Smooth muscle cell (in vitro differentiated cells): ENCODE data around the gene SHISA6. TPM values are rescaled to one million over a fixed set of nuclear protein-coding genes. Genes with fewer than 3 reads are reported as not detected.
"Not testable (repeated sequence)": the region's sequence is repeated elsewhere in the genome, so short reads cannot be mapped to it uniquely, and the experiment has no call there.

Source experiments
- DNase-seq: peaks from one replicate; lab custom pipeline; 2025; ENCODE audit not compliant: unreplicated experiment; lab: John Stamatoyannopoulos, UW
- H2AFZ ChIP-seq: fragments of 200-600 bp; sonication (generic); 2 replicates; pipeline ENCODE4 v1.6.0; 2016; ENCODE audit warnings: antibody characterized with exemption, low read depth, mild to moderate bottlenecking
- H3F3A ChIP-seq: fragments of 200-600 bp; sonication (generic); 2 replicates; pipeline ENCODE4 v1.6.0; 2017; ENCODE audit warnings: antibody characterized with exemption, low read depth
- H3K27ac ChIP-seq: fragments of 200-600 bp; sonication (generic); 2 replicates; pipeline ENCODE4 v1.5.1; 2016; ENCODE audit warnings: low read depth, mild to moderate bottlenecking
- H3K27me3 ChIP-seq: fragments of 200-600 bp; sonication (generic); 2 replicates; pipeline ENCODE4 v1.6.1; 2016; ENCODE audit warnings: low read depth, mild to moderate bottlenecking
- H3K36me3 ChIP-seq: fragments of 200-600 bp; sonication (generic); 2 replicates; pipeline ENCODE4 v1.5.1; 2016; ENCODE audit warnings: low read depth
- H3K4me1 ChIP-seq: fragments of 200-600 bp; sonication (generic); 2 replicates; pipeline ENCODE4 v1.5.1; 2016; ENCODE audit warnings: low read depth
- H3K4me2 ChIP-seq: fragments of 200-600 bp; sonication (generic); 2 replicates; pipeline ENCODE4 v1.6.0; 2016; ENCODE audit warnings: mild to moderate bottlenecking
- H3K4me3 ChIP-seq: fragments of 200-600 bp; sonication (generic); 2 replicates; pipeline ENCODE4 v1.5.1; 2016; ENCODE audit warnings: mild to moderate bottlenecking
- H3K79me2 ChIP-seq: fragments of 200-600 bp; sonication (generic); 2 replicates; pipeline ENCODE4 v1.6.0; 2016; ENCODE audit warnings: low read depth, mild to moderate bottlenecking
- H3K9ac ChIP-seq: fragments of 200-600 bp; sonication (generic); 2 replicates; pipeline ENCODE4 v1.6.0; 2016; ENCODE audit warnings: low read depth
- H3K9me3 ChIP-seq: fragments of 200-600 bp; sonication (generic); replicated peaks from 2 replicates; pipeline ENCODE4 v1.5.1; 2016; ENCODE audit warnings: low read depth
- H4K20me1 ChIP-seq: fragments of 200-600 bp; sonication (generic); 2 replicates; pipeline ENCODE4 v1.6.0; 2016; ENCODE audit warnings: low read depth
- CTCF ChIP-seq: fragments of 200-600 bp; sonication (generic); IDR thresholded peaks from 2 replicates; pipeline ENCODE4 v1.5.1; 2017; ENCODE audit warnings: borderline replicate concordance, mild to moderate bottlenecking, antibody characterized with exemption; ENCODE audit not compliant: insufficient read depth, poor library complexity, severe bottlenecking
- WGBS: methylation state at CpG from one replicate; pipeline ENCODE4 v1.1.7; 2016; ENCODE audit warnings: low lambda C conversion rate; 5-methylcytosine and 5-hydroxymethylcytosine counted together
- polyA plus RNA-seq: library from polyadenylated mRNA; unstranded; fragments of >200 nt; fragmentation: Nextera tagmentation; extraction: Ambion mirVana; gene quantifications from 2 replicates; pipeline ENCODE4 v1.2.1, GENCODE V29; 2016
- total RNA-seq: library from RNA; depleted of rRNA; stranded (reverse); fragments of >200 nt; gene quantifications from 2 replicates; pipeline ENCODE4 v1.2.3, GENCODE V29; 2014

Gene SHISA6
- total and polyA plus RNA-seq, 2 experiments from 2014 or later, result 0.04 to 0.35 TPM

- H3K4me1 ChIP-seq, result no peaks in the 10 kb centered on the region
- H3K79me2 ChIP-seq, result no peaks in the 10 kb centered on the region
- no peaks in the 10 kb centered on the region for H4K20me1 ChIP-seq
- DNase-seq, result no peak
- H3K9me3 ChIP-seq, result no peaks in the 10 kb centered on the region
- no peaks in the 10 kb centered on the region for H3F3A ChIP-seq
- no peaks in the 10 kb centered on the region for H3K36me3 ChIP-seq
- no peak for TF ChIP-seq CTCF
- no peak overlapping the region for H3K4me2 ChIP-seq
- no peak overlapping the region for H3K27ac ChIP-seq
- no peak overlapping the region for H2AFZ ChIP-seq
- WGBS, result 83% methylated on average over 6 of the region's 6 CpGs
- no peaks in the 10 kb centered on the region for H3K27me3 ChIP-seq
- no peak overlapping the region for H3K9ac ChIP-seq
- H3K4me3 ChIP-seq, result no peak overlapping the region
Measured at GRCh38 chr17:11300738-11301137, 59.7 kb downstream of the SHISA6 start.

- not testable (repeated sequence) for H3K4me3 ChIP-seq, H3K4me1 ChIP-seq, H3K27ac ChIP-seq, H3K36me3 ChIP-seq, H3K9ac ChIP-seq, H3K27me3 ChIP-seq, H2AFZ ChIP-seq, H3K4me2 ChIP-seq, H3F3A ChIP-seq, H3K79me2 ChIP-seq, DNase-seq, H3K9me3 ChIP-seq, H4K20me1 ChIP-seq
- 97% methylated on average over 5 of the region's 5 CpGs for WGBS
Measured at GRCh38 chr17:11301874-11302273, 60.9 kb downstream of the SHISA6 start.

GRCh38 chr17:11302401-11303186 is 61.6 kb downstream of the SHISA6 start:
- DNase-seq, result no peak
- Histone ChIP-seq H3K9ac (no peak overlapping the region), H4K20me1 (no peaks in the 10 kb centered on the region), H2AFZ (no peak overlapping the region), H3K4me1 (no peaks in the 10 kb centered on the region), H3K9me3 (no peaks in the 10 kb centered on the region), H3F3A (no peaks in the 10 kb centered on the region), H3K27ac (no peak overlapping the region), H3K36me3 (no peaks in the 10 kb centered on the region), H3K79me2 (no peaks in the 10 kb centered on the region), H3K4me2 (no peak overlapping the region), H3K4me3 (no peak overlapping the region), H3K27me3 (no peaks in the 10 kb centered on the region)
- TF ChIP-seq CTCF, result no peak
- WGBS, result 91% methylated on average over 9 of the region's 9 CpGs

- no peak overlapping the region for H3K9ac ChIP-seq
- no peaks in the 10 kb centered on the region for H3K9me3 ChIP-seq
- no peaks in the 10 kb centered on the region for H3K36me3 ChIP-seq
- no peak overlapping the region for H3K27ac ChIP-seq
- 94% methylated on average over 12 of the region's 12 CpGs for WGBS
- no peaks in the 10 kb centered on the region for H4K20me1 ChIP-seq
- no peak for DNase-seq
- no peaks in the 10 kb centered on the region for H3K4me1 ChIP-seq
- no peaks in the 10 kb centered on the region for H3K27me3 ChIP-seq
- no peak overlapping the region for H3K4me3 ChIP-seq
- no peak overlapping the region for H2AFZ ChIP-seq
- no peak for TF ChIP-seq CTCF
- no peaks in the 10 kb centered on the region for H3F3A ChIP-seq
- H3K79me2 ChIP-seq, result no peaks in the 10 kb centered on the region
- no peak overlapping the region for H3K4me2 ChIP-seq
Measured at GRCh38 chr17:11303773-11304394, 62.9 kb downstream of the SHISA6 start.
